DMS114 treated with DMSO at 0.1 percent for 48 hours (cell line): ENCODE measurements around the gene DUSP11.
"Not testable (repeated sequence)": the region's sequence is repeated elsewhere in the genome, so short reads cannot be mapped to it uniquely, and the experiment has no call there.

ENCODE experiments used
- DNase-seq: peaks from one replicate; lab custom pipeline; 2025; ENCODE audit not compliant: unreplicated experiment; lab: John Stamatoyannopoulos, UW

The DUSP11 gene

DNA sequence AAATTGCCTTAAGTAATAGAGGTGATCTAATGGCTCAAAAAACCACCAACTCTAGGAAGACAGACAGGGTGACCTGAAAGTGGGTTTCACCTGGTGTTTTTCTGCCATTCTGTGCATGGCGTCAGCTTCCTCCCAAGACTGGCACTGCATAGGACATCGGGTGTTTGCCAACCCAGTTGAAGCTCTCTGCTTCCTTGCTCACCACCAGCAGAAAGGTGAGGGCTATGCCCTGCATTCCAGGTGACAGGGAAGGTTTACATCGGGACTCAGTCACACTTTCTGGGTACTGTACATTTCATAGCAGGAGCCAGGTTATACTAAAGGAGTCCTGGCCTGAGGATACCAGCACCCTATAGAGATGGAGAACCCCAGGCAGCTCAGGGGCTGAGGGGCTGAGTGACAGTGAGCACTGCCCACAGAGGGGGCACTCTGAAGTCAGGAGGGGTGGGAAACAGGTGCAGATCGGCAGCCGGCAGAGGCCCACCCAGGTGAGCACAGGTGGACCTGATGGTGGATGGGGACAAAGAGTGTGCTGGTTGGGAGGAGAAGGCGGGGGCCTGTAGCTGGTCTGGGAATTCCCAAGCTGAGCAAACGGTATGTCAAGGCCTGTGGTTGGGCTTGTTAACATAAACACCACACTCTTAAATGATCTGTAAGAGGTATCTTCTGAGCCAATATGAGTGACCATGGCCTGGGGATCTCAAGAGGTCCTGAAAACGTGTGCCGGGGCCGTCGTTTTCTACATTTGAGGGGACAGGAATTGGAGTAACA lies 60.9 kb downstream of the DUSP11 start:
- DNase-seq: no peak

DNA sequence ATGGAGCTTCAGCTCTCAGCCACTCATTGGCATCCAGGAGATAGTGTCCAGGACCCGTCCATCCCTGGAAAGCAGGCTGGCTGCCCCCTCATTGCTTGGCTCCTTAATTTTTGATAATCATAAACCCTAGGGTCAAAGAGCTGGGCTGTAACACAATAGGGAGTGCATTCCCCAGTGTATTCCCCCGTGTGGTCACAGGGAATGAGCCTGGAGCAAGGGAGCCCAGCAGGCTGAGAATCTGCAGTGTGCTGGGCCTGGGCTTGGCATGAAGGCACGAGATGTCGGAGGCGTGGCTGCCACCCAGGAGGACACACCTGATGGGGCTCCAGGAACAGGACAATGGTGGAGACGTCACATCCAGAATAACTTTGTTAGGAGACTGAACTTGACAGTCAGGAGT lies 61.5 kb downstream of the DUSP11 start:
- no peak for DNase-seq

DNA sequence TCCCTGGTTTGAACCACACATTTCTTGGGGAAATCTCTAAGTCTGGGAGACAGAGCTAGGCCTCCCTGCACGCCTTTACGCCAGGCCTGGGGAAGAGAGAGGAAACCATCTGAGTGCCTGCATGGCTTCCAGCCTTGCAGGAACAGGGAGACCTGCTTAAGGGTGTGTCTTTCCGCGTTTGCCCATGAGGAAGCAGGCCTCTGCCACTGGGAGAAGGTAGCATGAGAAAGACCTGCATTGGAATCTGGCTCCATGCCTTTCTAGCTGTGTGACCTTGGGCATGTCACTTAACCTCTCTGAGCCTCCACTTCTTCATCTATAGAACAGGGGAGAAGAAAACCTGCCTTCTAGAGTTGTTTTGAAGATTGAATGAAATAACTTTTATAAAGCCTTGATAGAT lies 62.2 kb downstream of the DUSP11 start:
- not testable (repeated sequence) for DNase-seq

DNA sequence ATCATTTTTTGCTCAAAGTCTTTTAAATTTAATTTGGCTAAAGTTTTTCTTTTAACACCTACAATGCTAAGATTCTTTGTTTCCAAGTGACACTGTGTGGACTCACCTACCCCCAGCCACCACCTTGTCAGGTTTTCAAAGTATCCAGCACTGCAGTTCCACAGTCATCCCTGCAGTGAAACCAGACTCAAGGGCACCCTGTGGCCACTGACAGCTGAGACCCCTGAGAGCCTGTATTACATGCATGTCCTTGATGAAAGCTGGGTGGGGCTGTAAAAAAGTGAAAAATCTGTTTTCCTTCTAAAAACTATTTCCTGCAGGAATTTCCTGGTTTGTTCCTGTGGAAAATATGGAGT lies 62.7 kb downstream of the DUSP11 start:
- DNase-seq: no peak

DNA sequence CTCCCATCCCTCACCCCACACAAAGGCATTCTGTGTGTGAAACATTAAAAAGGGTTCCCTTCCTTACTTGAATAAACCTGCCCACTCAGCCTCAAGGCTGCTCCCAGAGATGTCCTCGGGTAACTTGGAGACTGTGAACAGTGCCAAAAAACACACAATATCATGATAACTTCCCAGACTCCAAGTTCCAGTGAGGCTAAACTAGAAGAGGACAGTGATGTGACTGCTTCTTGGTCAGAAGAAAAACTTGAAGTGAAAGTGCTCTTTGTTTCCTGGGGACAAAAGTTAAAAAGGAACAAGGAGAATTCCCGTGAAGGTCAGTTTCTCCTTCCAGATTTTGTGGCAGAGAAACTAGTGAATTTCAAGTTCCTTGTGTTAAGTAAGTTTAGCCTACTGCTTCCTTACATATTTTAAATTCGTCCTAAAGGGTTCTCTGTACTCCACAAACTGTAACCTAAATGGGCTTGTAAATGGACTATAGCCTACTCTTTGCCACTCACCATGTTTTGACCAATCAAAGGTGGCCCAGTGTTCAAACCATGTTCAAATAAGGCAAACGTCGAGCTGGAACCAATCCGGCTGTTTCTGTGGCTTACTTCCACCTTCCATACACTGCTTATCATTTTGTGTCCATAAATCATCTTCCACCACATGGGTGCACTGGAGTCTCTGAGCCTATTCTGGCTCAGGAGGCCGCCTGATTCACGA lies 63.2 kb downstream of the DUSP11 start:
- DNase-seq: no peak

DNA sequence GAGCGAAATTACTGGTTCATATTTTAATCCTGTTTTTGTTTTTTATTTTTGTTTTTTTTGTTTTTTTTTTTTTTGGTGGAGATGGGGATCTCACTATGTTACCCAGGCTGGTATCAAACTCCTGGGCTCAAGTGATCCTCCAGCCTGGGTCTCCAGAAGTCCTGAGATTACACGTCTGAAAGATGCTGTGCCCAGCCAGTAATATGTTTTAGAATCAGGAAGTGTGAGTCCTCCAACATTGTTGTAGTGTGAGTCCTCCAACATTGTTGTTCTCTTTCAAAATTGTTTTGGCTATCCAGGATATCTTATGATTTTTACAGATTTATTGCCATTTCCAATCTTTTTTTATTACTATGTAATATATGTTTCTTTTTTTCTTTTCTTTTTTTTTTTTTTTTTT lies 65.8 kb downstream of the DUSP11 start:
- DNase-seq: no peak
